NCI-H146 treated with DMSO at 0.1 percent for 48 hours (cell line): Measurements from ENCODE around the gene NRXN3.

Experiments
- DNase-seq: peaks from one replicate; lab custom pipeline; 2025; ENCODE audit not compliant: unreplicated experiment; lab: John Stamatoyannopoulos, UW

Gene NRXN3

DNA sequence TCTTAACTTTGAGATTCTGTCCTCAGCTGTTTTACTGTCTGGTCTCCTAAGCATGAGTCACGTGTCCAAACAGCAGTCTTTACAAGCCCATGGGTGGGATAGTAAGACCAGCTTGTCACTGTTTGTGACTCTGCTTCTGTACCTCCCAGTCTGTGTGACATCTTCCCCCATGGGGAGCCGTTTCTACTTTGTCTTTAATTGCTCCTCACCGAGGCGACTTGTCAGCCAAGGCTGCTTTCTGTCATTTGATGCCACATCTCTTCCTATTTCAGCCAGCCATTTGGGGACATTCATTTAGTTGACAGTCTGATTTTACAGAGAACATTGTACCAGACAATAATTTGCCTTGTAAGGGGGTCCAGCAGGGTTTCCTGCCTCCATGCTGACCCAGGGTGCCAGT is 534.8 kb downstream of the NRXN3 start:
- no peak for DNase-seq

DNA sequence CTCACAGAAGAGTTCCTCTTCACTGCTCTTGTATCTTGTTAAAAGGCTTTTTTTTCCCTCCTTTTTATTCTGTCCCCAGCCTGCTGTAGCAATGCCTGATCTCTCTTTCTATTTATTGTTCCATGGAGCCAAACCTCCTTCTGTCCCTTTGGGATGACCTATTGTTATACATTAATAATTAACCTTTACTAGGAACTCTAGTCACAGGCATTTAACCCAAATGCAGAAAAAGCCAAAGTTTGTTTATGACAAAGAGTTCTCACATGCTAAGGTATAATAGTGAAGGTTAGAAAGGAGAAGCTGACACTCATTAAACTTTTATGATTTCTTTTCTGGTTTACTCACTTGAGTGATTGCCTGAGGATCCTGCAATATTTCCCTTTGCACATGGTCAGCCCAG is 535.8 kb downstream of the NRXN3 start:
- DNase-seq: no peak

DNA sequence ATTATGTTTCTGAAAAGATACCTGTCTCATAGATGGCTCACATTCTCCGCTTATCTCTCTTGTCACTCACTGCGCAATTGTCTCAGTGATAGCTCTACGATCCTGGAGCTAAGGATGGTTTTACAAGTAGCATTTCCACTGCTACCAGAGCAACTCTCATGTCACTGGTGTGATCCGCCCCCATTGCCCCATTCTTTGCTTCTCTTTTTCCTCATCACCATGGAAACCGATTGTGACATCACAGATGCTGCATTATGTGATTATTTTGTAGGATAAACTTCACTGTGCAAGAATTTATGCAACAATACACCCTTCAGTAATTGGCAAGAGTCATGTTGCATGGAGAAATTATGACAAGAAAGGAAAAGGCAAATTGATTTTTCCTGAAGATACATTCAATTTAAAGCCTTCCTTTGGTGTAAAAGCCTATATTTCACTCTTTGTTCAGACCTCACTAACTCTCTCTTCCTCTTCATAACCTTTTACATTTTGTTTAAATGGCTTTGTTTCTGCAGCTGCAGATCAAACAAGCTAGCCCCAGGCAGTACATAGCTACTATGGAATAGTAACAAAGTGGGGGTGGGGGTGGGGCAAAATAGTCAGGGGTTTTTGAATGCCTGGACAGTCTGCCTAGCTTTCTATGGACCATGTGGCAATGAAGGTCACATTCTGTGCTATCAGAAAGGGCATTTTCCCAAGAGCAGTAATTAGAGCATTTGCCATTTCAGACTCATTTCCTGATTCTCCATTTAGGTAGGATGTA is 539.8 kb downstream of the NRXN3 start:
- peak; percentile 65 for DNase-seq

DNA sequence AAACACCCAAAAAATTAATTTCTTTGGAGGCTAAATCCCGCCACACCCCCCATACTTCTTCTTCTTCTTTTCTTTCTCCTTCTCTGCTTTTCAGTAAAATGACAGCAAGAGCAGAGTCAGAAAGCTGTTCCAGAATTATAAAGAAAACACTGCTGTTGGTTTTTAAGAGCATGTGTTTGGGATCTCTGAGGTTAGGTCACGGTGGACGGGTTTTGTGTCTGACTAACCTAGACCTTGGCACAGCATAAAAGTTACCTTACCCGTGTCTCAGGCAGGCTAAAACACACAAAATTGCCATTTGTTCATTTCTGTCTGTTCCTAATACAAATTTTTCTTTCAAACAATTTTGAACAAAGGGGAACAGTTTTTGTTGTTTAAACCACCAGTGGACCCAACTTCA is 540.8 kb downstream of the NRXN3 start:
- no peak for DNase-seq

DNA sequence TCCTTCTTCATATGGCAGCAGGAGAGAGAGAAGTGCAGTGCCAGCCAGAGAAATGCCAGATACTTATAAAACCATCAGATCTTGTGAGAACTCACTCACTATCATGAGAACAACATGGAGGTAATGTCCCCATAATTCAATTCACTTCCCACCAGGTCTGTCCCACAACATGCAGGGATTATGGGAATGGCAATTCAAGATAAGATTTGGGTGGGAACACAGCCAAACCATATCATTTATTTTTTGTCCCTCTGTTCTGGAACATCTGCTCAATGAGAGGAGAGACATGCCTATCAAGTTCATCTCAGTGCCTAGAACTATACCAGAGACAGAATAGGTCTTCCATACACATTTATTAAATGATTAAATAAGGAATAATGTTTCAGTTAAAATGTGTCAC is 543.5 kb downstream of the NRXN3 start:
- DNase-seq: no peak

DNA sequence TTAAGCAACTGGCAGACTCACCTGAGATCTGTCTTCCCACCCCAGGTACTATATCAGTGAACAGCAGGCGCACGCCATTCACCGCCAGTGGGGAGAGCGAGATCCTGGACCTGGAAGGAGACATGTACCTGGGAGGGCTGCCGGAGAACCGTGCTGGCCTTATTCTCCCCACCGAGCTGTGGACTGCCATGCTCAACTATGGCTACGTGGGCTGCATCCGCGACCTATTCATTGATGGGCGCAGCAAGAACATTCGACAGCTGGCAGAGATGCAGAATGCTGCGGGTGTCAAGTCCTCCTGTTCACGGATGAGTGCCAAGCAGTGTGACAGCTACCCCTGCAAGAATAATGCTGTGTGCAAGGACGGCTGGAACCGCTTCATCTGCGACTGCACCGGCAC is 544.5 kb downstream of the NRXN3 start:
- no peak for DNase-seq

DNA sequence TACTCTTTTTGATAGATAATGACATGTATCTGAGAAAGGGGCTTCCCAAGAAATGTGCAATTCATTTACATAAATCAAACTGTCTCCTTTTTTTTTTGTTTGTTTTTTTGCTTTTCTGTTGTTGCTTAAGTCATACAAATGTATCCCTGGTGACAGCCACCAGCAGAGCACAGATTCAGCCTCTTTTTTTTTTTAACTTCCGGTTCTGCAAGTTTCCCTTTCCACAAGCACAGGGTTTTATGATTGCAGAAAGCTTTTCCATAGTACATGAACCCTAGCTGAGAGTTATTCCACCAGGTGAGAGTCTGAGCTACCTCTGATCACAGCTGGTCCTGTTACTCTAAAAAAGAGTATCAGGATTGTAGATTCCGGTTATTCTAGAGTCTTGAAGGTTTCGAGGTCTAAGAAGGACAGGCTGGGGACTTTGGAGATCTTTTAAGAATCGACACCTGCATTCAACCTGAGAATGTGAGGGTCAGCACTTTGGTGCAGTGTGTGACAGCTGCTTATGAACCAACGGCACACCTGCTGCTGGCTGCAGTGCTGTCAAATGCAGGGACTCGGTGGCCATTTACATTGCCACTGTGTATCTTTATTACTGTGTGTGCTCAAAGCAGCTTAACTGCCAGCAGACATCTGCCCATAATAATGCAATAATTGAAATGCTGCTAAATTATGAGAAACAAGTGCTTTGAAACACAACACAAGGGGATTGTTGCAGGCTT is 551.7 kb downstream of the NRXN3 start:
- DNase-seq: peak; percentile 45

DNA sequence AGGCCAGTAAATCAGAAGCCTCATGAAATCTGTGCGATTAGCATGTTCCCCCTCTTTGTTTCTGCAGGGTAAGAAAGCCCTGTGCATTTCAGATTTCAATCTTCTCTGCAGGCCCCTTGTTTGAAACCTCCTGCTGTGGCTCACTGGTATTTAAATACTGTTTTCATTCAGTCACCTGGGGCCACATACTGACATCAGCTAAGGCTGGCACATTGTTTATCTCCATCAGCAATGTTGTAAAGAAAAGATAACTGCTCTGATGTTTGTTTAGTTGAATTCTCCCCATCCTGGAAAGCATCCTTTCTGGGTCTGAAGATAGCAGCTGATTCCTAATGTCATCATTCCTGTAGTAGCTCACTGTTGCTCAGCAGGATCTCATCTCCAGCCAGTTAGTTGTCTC is 554.9 kb downstream of the NRXN3 start:
- peak; percentile 92 for DNase-seq

DNA sequence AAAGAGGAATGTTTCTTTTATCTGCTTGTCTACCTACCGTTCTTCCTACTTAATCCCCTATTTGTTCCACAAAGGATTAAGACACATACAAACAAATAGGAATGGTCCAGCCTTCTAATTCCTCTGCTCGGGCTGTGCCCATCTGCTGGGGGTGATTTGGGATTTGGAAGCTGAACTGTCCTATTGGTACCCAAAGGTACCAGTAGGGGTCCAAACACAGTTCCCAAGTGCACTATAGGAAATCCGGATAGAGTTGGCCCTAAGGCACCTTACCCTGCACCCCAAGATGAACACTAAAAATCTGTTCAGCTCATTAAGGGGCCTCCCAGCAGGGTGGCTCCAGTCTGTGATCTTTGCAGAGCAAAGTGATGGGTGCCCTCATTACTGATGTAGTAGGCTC is 566.9 kb downstream of the NRXN3 start:
- no peak for DNase-seq

DNA sequence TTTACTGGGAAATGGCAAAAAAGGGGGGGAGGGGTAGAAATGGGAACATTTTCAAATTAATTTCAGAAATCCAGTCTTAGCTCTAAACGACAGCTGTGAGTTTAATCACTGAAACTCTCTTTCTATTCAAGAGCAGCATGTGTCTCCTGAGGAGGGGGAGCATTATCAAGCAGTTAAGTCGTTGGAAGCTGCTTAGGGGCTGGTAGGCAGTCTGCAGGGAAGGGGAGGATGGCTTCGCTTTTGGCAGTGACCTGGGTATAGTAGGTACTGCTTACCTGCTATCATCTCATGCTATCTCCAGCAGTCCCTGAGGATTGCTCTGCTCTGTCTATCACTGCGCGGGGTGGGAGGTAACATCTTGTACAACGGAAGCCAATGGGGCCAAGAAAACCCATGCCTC is 567.4 kb downstream of the NRXN3 start:
- DNase-seq: no peak

DNA sequence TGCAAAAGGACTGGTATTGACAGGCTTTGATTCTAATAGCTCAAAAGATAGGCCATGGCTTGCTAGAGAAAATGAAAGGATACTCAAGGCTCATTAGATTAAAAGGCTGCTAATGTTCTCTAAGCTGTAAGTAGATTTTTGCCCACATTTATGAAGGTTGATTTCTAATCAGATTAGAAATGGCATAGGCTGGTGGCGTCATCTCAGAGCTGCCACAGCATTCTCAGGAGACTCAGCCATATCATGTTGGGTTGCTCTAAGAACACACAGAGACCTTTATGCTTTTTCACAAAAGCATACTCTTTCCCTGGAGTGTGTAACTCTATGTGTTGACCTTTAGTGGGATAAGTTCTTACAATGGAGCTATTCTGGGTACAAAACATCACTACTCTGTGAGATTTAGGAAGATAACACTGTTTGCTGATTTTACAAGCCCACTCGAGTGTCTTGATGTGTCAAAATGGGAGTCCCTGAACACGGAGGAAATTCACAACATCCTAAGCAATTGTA is 576.0 kb downstream of the NRXN3 start:
- DNase-seq: no peak

DNA sequence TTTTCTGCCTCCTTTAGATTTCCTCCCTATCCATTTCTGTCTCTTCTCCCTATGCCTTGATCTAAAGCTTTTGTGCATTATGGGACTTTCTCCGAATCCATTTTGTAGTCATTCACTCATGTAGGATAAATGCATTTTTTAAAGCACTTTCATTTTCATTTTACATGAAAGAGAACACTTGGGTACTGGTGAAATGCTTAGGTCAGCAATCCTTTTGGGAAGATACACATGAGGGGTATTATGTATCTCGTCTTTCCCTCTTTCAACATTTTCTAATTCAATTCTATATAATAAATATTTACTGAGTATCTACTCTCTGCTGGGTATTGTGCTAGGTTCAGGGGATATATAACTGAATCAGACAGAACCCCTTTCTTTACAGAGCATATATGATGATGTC is 577.6 kb downstream of the NRXN3 start:
- DNase-seq: no peak

DNA sequence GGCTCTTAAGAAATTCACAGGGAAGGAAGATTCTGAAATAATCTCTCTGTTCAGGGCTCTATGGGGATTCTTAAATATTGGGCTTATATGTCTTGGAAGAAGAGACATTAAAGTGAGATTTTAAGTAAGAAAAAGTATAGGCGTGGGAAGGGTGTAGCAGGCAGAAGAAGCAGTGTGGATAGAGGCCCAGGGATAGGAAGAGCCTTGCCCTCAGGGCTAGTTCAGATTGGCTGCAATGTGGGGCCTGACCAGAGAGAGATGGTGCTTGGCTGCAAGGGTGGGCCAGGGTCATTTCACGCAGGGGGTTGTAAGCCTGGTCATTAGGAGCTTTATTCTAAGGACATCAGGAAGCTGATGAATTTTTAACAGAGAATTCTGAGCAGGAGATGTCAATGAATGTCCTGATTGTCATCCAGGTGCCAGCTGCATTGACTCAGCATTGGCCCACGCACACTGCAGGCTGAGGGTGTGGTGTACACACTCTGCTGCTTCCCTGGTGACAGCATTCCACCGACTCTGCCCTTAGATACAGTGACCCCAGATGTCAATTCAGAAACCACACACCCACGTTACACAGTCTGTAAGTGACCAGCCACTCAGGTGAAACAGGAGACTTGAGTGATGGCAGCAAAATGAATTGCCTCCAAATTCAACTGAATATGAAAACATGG is 582.5 kb downstream of the NRXN3 start:
- DNase-seq: no peak

DNA sequence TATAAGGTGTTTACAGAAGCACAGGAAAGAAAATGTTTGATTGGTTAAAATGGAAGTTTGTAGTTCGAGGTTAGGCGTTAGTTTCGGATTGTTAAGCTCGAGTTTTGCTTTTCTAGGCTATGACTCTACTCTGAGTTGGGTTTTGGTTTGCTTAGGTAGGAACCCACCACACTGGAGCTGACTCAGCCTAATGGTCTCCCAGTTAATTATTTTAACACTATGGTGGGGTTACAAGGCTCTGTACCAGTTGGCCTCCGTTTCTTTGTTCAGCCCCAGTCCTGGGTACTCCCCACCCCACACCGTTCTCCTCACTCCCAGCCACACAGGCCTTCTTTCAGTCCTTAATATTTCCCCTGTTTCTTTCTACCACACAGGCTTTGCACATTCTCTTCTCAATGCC is 583.9 kb downstream of the NRXN3 start:
- no peak for DNase-seq

DNA sequence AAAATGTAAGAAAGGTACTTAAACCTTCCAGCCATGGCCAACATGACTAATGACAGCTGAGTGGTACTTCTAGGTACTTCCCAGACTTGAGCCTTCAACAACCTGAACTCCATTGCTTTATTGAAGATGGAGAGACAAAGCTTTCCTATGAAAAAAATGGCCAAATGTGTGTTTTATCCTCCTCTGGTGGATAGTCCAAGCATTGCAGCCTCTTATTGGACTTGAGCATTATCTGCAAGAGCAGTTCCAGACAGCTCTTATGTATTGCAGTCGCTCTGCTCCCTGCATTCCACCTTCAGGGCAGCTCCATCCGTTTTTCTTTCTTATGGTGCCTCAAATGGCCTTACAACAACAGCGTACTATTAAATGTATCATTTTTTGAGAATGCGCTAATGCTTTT is 588.2 kb downstream of the NRXN3 start:
- peak; percentile 20 for DNase-seq

DNA sequence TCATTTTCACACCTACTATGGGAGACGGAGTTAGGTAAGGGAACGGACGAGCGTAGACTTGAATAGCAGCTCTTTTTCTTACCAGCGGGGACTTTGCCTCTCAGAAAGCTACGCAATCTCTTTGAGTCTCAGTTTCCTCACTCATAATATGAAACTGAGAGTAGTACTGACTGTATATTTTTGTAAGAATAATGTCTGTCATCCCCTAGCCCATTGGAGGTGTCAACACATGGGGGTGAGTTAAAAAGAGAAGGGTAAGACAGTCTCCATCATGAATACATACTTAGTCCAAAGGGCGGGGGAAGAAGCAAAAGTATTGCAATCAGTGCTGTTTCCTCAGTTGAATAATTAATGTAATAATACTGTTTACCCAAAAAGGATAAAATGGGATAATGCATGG is 592.2 kb downstream of the NRXN3 start:
- DNase-seq: no peak

DNA sequence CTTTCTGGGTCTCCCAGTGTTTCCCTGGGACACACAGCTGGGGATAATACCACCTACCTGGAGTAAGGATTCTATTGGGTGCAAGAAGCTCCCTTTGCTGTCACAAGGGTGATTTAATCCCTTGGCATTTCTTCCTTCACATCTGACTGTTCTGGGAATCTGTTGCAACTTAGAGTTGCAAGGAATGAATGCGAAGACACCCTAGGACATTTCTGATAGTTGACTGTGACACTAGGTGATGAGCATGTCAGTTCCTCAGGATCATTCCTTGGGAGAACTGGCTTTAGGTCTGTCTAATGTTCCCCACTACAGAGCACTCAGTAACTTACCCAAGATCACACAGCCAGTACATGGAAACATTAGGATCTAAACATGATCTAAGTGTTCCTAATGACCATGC is 593.6 kb downstream of the NRXN3 start:
- no peak for DNase-seq

DNA sequence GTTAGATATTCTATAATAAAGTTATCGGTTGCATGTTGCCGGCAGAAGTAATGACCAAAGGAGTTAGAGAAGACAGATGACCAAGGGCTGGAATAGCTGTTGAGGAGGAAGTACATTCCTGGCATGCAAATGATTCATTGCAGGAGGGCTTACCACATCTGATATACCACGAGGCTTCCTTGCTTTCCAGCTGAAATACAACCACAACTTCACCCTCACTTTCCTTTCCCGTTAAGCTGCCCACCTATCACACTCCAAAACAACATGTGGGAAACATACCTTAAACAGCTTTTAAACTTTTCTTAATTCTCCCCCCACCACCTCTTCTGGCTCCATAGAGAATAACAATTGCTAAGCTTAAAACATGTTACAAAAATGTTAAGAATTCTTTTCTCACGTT is 594.1 kb downstream of the NRXN3 start:
- DNase-seq: no peak

DNA sequence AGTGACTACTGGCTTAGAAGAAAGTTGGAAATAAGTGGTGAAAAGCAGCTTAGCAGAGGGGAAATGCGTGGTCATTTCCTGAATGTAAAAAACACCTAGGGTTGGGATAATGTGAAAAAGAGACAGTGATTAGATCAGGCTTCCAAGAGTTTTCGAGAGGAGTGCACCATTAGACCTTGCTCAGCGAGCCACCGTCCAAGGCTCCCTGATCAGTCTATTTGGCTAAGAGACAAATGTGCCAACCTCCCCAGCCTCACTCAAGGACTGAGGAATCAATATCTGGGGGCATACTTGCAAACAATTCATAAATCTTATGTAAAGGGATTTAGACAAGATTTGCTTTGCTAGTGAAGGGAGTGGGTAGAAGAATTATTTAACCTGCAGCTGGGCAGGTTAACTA is 594.5 kb downstream of the NRXN3 start:
- no peak for DNase-seq

DNA sequence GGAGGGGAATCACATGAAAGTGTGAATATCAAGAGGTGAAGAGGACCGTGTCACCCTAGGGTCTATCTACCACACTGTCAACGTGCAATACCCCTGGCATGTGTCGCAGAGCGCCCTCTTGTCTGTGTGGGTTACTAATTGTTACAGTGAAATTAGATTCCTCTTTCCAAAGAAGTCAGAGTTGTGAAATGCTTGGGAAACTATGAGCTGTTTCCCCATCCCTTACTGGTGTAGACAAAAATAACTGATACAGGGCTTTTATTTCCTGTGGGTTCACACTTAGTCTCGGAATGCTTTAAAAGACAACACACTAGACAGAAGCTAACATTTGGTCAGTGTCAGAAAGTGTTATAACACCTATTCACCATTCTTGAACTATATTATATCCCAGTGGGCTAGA is 597.3 kb downstream of the NRXN3 start:
- DNase-seq: no peak

DNA sequence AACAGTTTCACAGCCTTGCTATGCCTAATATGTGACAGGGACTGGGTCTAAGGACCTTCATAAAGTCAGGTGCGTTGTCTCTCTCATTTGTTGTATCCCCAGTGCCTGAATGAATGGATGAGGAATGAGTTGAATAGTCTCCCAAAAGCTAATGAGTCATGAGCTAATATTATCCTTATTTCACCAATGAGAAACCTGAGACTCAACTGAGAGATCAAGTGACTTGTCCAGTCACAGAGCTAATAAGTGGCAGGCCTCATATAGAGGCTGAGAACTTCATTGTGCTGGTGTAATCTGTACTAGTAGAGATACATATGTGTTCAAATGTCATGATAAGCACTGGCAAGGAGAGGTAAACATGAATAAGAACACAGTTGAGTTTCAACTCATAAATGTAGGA is 612.4 kb downstream of the NRXN3 start:
- DNase-seq: no peak

DNA sequence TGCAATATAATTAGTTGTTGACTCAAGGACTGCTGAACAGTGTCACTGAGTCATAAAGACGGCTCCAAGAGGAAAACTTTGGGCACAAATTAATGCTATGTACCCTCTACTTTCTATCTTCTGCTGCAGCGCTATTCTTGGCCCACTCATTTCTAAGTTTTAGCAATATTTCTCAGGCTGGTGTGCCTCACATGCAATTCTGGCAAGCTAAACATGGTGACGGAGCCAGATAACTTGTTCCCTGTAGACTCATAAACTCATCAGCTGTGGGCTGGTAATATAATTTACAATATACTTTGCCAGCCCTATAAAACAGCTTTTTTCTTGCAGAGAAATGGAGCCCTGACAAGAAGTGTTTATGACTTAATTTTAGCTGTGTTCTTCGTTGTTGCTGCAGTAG is 615.1 kb downstream of the NRXN3 start:
- DNase-seq: no peak
